Measurements from ENCODE around the gene KRT3.

KRT3 gene

DNA sequence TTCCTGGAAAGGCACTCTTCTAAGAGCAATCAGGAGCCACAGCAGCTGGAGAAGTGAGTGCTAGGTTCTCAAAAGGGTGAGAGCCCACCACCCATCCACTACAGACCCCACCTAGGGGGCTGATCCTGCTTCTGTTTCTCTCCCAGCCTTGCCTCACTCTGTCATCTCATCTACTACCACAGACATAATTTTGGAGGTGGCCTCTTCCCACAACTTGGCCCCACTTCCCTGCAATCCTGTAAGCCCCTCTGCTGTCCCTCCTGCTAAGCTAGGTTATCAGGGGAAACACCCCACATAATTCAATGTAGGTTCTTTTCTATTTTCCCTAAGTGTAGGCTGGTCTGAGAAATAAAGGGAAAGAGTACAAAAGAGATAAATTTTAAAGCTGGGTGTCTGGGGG lies 35.3 kb downstream of the KRT3 start:
- no peak for DNase-seq (ENCODE audit: low read depth)
- no peak overlapping the region for H3K4me3 ChIP-seq (ENCODE audit: control insufficient read depth, low read depth, low read length)
- TF ChIP-seq, protein P1, sequence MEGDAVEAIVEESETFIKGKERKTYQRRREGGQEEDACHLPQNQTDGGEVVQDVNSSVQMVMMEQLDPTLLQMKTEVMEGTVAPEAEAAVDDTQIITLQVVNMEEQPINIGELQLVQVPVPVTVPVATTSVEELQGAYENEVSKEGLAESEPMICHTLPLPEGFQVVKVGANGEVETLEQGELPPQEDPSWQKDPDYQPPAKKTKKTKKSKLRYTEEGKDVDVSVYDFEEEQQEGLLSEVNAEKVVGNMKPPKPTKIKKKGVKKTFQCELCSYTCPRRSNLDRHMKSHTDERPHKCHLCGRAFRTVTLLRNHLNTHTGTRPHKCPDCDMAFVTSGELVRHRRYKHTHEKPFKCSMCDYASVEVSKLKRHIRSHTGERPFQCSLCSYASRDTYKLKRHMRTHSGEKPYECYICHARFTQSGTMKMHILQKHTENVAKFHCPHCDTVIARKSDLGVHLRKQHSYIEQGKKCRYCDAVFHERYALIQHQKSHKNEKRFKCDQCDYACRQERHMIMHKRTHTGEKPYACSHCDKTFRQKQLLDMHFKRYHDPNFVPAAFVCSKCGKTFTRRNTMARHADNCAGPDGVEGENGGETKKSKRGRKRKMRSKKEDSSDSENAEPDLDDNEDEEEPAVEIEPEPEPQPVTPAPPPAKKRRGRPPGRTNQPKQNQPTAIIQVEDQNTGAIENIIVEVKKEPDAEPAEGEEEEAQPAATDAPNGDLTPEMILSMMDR (conservative IDR thresholded peaks at IDR 0.05; ENCODE audit: control insufficient read depth, insufficient read depth, low read depth, low read length): no peak

DNA sequence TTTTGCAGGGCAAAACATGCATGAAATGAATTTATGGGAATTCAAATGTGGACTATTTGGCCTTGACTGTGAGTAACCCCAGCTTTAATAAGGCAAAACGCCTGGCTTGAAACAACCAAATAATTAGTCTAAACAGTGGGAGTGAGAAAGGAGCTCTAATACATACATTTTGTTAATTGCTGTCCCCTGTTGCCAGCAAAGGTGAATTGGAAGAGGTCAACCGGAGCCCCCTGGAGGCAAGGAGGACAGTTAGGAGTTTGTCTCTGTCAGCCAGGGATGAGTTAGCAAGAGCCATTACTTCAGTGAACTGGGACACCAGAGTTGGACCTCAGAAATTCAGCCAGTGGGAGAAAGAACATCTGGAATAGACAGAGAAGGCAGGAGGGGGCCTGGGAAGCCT lies 36.2 kb downstream of the KRT3 start:
- H3K4me3 ChIP-seq (ENCODE audit: control insufficient read depth, low read depth, low read length): no peak overlapping the region
- no peak for DNase-seq (ENCODE audit: low read depth)
- TF ChIP-seq, protein P1 (conservative IDR thresholded peaks at IDR 0.05; ENCODE audit: control insufficient read depth, insufficient read depth, low read depth, low read length): no peak

DNA sequence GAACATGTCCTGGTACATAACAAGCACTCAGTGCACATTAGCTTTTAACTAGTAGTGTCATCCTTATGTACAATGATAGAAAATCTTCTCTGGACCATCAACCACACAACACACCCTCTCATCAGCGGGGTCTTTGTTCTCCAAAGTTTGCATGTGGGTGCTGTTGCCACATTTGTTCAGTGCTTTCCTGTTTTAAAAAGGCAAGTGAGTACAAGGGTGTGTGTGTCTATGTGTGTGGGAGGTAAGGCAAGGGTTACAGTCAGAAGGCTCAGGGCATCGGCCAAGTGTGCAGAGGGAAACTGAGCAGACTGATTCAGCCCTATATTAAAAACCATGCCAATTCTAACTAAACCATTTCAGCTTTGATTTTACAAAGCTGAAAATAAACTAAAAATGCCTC lies 36.7 kb downstream of the KRT3 start:
- TF ChIP-seq, protein P1 (conservative IDR thresholded peaks at IDR 0.05; ENCODE audit: control insufficient read depth, insufficient read depth, low read depth, low read length): no peak
- DNase-seq (ENCODE audit: low read depth): no peak

DNA sequence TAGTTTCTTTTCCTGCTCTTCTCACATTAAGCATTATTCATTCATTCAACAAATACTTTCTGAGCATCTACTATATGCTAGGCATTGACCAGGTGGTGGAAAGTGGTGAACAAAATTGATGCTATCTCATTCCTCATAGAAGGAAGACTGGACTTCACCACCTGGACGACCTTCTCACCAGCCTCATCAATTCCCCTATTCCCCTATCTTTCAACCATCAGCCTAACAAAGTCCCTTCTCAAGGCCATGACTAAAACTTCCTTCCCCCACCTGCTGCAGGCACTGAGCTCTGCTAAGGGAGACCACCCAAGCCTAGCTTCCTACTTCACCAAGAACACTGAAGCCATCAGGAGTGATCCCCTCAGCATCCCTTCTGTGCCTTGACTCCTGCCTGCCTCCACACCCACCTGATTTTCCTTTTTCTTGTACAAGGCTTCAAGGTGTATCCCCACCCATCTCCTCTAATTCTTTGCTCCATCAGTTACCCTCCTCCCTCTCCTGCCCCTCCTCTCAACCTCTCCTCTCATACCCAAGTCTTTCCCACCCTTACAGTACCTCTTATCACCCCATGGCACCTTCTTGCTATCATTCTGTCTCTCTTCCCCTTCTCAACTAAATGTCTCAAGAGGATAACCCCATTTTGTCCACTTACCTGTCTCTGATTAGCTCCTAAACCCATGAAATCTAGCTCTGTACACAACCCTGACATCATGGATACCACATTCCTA lies 38.3 kb downstream of the KRT3 start:
- no peak for DNase-seq (ENCODE audit: low read depth)
- no peak overlapping the region for H3K4me3 ChIP-seq (ENCODE audit: control insufficient read depth, low read depth, low read length)
- TF ChIP-seq, protein P1 (conservative IDR thresholded peaks at IDR 0.05; ENCODE audit: control insufficient read depth, insufficient read depth, low read depth, low read length): no peak

More for the DNA sequence above, 36.7 kb downstream of the KRT3 start:
- no peak overlapping the region for H3K4me3 ChIP-seq (ENCODE audit: control insufficient read depth, low read depth, low read length)

DNA sequence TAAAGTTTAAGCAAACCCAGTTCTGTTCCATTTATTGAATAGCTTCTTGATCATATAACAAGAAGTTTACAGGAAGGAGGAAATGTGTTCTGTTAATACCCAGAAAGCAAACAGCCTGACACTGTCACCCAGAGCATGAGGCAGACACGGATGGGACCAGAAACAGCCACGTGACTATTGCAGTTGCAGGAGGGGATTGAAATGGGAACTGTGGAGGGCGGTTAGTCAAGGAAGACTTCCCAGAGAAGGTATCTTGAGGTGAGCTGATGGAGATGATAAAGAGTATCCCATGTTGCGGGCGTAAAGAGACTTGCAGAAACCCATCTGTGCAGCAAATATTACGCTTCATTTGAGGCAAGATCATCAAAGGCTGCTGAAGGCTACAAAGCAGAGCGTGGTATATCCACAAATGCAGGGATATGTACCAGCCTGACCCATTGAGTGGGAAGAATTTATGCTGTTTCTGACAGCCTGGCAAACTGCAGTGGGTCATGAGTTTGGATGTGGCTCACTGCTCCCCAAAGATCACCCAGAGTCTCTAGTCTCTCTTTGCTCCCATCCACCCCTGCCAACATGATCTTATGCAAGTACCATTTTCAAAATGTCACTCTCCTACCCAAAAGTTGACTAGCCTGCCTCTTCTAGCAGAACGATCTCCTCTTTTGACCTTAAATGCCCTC lies 39.5 kb downstream of the KRT3 start:
- DNase-seq (ENCODE audit: low read depth): no peak

DNA sequence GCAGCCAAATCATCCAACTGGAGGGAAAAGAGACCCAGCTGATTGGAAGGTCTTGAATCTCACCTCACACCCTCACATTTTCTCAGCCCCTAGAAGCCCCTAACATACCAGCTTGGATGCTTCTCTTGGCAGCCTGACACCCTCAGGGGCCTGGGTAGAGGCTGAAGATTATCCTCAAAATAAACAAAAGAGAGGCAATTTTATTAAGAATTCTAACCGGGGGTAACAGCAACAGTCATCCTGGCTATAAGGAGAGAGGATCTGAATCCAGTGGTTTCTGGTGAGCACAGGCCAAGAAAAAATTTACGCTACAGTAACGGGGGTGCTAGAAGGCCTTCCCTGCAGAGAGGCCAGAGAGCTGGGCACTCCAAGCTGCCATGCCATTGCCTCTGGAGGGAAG lies 40.4 kb downstream of the KRT3 start:
- TF ChIP-seq, protein P1 (conservative IDR thresholded peaks at IDR 0.05; ENCODE audit: control insufficient read depth, insufficient read depth, low read depth, low read length): no peak
- no peak for DNase-seq (ENCODE audit: low read depth)
- H3K4me3 ChIP-seq (ENCODE audit: control insufficient read depth, low read depth, low read length): no peak overlapping the region

More for the DNA sequence above, 39.5 kb downstream of the KRT3 start:
- no peak overlapping the region for H3K4me3 ChIP-seq (ENCODE audit: control insufficient read depth, low read depth, low read length)
- TF ChIP-seq, protein P1 (conservative IDR thresholded peaks at IDR 0.05; ENCODE audit: control insufficient read depth, insufficient read depth, low read depth, low read length): no peak
